GM19468 (cell line): ENCODE data around the gene MYO7A.

Experiments
- ATAC-seq: cut with Tn5 transposase; IDR thresholded peaks from one replicate; pipeline ENCODE4 v1.9.1; 2021; ENCODE audit warnings: mild to moderate bottlenecking, moderate library complexity, moderate number of reproducible peaks; ENCODE audit not compliant: unreplicated experiment; ENCODE audit errors: extremely low read depth

MYO7A gene

DNA sequence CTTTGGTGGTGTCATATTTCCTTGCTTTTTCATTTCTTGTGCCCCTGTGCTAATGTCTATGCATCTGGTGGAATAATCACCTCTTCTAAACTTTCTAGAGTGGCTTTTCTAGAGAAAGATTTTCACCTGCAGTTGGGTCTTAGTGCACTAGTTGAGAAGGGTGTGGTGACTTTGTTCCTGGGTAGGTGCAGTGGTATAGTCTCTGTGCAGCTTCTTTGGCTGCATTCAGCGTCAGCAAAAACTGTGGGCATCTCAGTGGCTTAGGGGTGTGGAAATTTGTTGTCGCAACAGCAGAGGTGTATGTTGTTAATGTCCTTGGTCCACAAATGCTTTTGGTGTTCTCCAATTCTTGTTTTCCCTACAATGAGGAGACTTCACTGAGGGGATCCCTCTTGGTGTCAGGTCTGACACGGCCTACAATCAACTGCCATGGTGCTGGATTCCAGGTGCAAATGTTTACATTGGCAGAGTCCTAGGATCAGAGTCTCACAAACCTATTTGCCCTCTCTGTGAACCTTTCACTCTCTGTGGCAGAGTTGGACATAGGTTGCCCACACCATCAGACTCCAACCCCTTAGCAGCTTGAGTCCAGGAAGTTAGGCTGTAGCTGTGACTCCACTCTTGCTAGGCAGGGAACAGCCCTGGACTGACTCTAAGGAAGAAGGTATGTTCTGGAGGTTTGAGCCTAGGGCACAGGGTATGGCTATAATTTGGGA lies 124.7 kb downstream of the MYO7A start:
- no peak for ATAC-seq

DNA sequence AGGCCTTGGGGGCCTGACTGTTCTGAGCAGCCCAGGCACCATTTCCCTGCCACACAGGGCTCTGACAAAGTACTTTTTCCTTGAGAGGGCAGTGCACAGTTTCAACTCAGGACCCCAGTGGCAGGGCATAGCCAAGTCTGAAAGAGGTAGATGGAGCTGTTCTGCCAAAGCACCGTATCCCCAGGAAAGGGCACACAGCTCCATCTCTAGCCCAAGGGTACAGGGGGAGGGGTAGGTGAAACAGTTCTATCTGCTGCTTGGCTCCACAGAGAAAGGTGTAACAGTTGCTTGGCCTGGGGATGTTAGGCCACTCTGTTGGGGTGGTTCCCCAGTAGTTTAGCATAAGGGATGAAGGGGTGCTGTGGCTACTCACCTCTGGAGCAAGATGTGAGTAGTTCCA lies 125.6 kb downstream of the MYO7A start:
- ATAC-seq: no peak

DNA sequence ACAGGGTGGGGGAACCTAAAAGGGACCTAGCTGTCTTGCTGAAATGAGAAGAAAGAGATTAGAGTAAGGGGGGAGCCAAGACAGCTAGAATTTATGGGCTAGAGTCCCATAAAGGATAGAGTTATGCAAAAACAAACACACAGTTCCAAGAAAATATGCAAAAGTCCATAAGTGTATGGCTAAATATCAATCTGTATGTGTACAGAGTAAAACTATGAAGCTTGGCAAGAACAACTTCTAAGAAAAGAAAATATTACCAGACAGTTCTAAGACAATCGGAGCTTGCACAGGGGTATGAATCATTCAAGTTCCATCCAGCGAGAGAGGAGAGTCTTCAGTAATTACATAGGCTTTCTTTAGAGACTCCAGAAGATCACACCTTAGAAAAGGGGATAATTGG lies 131.6 kb downstream of the MYO7A start:
- no peak for ATAC-seq

DNA sequence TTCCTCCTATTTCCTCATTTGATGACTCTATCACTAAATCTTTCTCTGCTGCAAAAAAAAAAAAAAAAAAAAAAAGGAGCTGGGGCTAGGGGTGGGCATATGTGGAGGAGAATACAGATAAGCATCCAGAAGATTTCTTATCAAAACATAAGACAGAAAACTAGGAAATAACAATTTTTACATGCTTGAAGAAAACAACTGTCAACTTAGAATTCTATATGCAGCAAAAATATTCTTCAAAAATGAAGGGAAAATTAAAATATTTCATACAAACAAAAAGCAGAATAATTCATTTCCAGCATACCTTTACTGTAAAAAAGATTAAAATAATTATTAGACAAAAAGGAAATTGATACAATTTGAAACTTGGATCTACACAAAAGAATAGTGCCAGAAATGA lies 134.8 kb downstream of the MYO7A start:
- ATAC-seq: no peak
